Uterus (tissue), 2 donors: ENCODE measurements around the gene HIRA.

ENCODE experiments used
- CTCF ChIP-seq, 4 experiments: fragments of 200-600 bp in 2 of 4; fragments of 450-650 bp in 2 of 4; sonication (generic) in 2 of 4; IDR thresholded peaks; one replicate each; pipeline ENCODE4 v1.5.1; 2016 to 2019; ENCODE audit warnings: antibody characterized with exemption in 4 of 4, mild to moderate bottlenecking in 2 of 4, moderate library complexity in 1 of 4
- POLR2A ChIP-seq, 2 donors: fragments of 450-650 bp; IDR thresholded peaks; one replicate each; pipeline ENCODE4 v1.6.1; 2016; ENCODE audit warnings: antibody characterized with exemption in 2 of 2, mild to moderate bottlenecking in 1 of 2, moderate library complexity in 1 of 2

DNA sequence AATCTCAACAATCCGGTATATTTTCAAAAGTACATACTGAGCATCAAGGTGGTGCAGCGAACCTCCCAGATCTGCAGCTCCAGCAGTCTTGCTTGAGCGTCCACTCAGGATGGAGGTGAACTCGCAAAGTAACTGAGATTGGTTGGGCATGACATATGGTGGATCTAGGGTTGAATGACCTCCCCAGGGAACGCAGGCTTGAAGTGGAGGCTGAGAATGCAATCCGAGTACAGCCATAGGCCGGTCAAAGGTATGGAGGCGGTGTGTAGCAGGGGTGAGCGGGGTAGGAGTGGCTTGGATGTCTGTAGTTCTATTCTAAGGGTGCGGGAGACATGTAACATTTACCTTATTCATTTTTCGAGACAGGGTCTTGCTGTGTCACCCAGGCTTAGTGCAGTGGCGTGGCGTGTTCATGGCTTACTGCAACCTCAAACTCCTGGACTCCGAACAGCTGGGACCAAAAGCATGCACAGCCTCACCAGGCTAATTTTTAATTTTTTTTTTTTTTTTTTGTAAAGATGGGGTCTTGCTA, 16.6 kb upstream of the HIRA start:
- no peak for TF ChIP-seq CTCF (IDR thresholded peaks at IDR 0.05)
- no peak for TF ChIP-seq POLR2A (IDR thresholded peaks at IDR 0.05)
